ENCODE measurements around the gene TPGS1.

DNA sequence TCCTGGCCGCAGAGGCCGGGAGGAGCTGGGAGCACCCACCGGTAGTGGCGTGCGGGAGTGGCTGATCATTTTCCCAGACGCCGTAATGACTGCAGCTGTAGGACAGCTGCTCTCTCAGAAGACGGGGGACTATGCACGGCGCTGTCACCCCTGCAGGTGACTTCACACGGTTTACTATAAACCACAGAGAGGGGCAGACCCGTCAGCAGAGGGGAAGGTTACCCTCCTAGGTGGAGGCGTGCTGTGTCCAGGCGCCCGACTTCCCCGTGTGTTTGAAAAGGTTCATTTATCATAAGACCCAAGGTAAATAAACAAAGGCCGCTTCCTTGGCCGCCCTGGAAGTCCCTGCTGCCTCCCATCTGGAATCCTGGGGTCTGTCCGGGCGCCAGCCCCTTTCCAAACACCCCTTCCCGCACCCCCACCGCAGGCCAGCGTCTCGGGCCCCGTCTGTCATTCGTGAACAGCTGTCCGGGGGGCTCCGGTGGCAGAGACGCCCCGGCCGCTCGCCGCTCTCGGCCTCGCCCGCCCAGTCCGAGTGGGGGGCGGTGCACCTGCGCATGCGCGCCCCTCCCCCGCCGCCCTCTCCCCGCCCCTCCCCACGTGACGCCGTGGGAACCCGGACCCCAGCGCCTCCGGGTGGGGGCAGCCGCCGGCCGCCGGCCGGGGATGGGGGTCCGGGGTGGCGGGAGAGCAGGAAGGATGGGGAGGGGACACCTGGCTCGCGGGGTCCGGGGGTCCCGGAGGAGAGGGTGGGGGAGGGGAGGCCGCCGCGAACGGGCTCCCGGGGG, 47.4 kb upstream of the TPGS1 start:
- TF ChIP-seq POLR2A (IDR thresholded peaks at IDR 0.05), result peak in 1 of 2 donors; percentile 60
- TF ChIP-seq, protein P1, sequence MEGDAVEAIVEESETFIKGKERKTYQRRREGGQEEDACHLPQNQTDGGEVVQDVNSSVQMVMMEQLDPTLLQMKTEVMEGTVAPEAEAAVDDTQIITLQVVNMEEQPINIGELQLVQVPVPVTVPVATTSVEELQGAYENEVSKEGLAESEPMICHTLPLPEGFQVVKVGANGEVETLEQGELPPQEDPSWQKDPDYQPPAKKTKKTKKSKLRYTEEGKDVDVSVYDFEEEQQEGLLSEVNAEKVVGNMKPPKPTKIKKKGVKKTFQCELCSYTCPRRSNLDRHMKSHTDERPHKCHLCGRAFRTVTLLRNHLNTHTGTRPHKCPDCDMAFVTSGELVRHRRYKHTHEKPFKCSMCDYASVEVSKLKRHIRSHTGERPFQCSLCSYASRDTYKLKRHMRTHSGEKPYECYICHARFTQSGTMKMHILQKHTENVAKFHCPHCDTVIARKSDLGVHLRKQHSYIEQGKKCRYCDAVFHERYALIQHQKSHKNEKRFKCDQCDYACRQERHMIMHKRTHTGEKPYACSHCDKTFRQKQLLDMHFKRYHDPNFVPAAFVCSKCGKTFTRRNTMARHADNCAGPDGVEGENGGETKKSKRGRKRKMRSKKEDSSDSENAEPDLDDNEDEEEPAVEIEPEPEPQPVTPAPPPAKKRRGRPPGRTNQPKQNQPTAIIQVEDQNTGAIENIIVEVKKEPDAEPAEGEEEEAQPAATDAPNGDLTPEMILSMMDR (IDR thresholded peaks at IDR 0.05), result no peak
